ENCODE data around the gene H6PD.

H6PD gene

GRCh38 chr1:9249263-9249533 is 14.6 kb downstream of the H6PD start:
- Histone ChIP-seq H3K9ac (ENCODE audit: low read length) (no peak overlapping the region), H3K9me3 (ENCODE audit: control insufficient read depth, insufficient read depth, low read depth, low read length) (no peaks in the 10 kb centered on the region), H3K4me1 (ENCODE audit: control insufficient read depth, insufficient read depth, low read length) (peaks cover 44% of the 10 kb centered on the region), H3K27ac (ENCODE audit: low read depth, low read length) (no peak overlapping the region), H3K36me3 (ENCODE audit: control insufficient read depth, insufficient read depth, low read length) (no peaks in the 10 kb centered on the region), H3K27me3 (ENCODE audit: control insufficient read depth, insufficient read depth, low read length) (no peaks in the 10 kb centered on the region), H3K4me3 (ENCODE audit: low read depth, low read length) (no peak overlapping the region)

GRCh38 chr1:9249534-9250410 is 15.2 kb downstream of the H6PD start:
- no peaks in the 10 kb centered on the region for H3K9me3 ChIP-seq (ENCODE audit: control insufficient read depth, insufficient read depth, low read depth, low read length)
- H3K36me3 ChIP-seq (ENCODE audit: control insufficient read depth, insufficient read depth, low read length): no peaks in the 10 kb centered on the region
- H3K27ac ChIP-seq (ENCODE audit: low read depth, low read length): no peak overlapping the region
- no peak overlapping the region for H3K4me3 ChIP-seq (ENCODE audit: low read depth, low read length)
- H3K27me3 ChIP-seq (ENCODE audit: control insufficient read depth, insufficient read depth, low read length): no peaks in the 10 kb centered on the region
- H3K4me1 ChIP-seq (ENCODE audit: control insufficient read depth, insufficient read depth, low read length): peaks cover 44% of the 10 kb centered on the region
- no peak overlapping the region for H3K9ac ChIP-seq (ENCODE audit: low read length)

- H3K9ac ChIP-seq (ENCODE audit: low read length): no peak overlapping the region
- no peak overlapping the region for H3K4me3 ChIP-seq (ENCODE audit: low read depth, low read length)
- peaks cover 44% of the 10 kb centered on the region for H3K4me1 ChIP-seq (ENCODE audit: control insufficient read depth, insufficient read depth, low read length)
- H3K27me3 ChIP-seq (ENCODE audit: control insufficient read depth, insufficient read depth, low read length): no peaks in the 10 kb centered on the region
- H3K27ac ChIP-seq (ENCODE audit: low read depth, low read length): no peak overlapping the region
- H3K9me3 ChIP-seq (ENCODE audit: control insufficient read depth, insufficient read depth, low read depth, low read length): no peaks in the 10 kb centered on the region
- no peaks in the 10 kb centered on the region for H3K36me3 ChIP-seq (ENCODE audit: control insufficient read depth, insufficient read depth, low read length)
These were observed 16.1 kb downstream of the H6PD start for GRCh38 chr1:9250411-9251381.

DNA sequence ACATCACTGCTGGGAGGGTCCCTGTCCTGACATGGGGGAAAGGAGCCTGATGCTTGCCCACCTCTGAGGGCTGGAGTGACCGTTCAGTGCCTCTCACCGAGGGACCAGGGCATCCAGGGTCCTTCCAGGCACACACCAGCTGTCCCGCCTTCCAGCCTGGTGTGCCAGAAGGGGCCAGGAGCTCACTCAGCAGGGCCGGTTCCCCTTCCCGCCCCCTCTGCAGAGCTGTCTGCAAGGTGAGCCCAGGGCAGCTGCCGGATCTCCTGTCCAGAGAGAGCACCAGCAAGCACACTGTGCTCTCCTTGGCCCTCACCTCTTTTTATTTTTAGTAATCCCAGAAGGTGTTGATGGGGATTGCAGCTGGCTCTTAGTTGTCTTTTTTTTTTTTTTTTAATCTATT is 16.9 kb downstream of the H6PD start:
- H3K27ac ChIP-seq (ENCODE audit: low read depth, low read length): no peak overlapping the region
- H3K9me3 ChIP-seq (ENCODE audit: control insufficient read depth, insufficient read depth, low read depth, low read length): no peaks in the 10 kb centered on the region
- no peak overlapping the region for H3K9ac ChIP-seq (ENCODE audit: low read length)
- H3K36me3 ChIP-seq (ENCODE audit: control insufficient read depth, insufficient read depth, low read length): no peaks in the 10 kb centered on the region
- no peak overlapping the region for H3K4me3 ChIP-seq (ENCODE audit: low read depth, low read length)
- H3K4me1 ChIP-seq (ENCODE audit: control insufficient read depth, insufficient read depth, low read length): peaks cover 44% of the 10 kb centered on the region
- H3K27me3 ChIP-seq (ENCODE audit: control insufficient read depth, insufficient read depth, low read length): no peaks in the 10 kb centered on the region

DNA sequence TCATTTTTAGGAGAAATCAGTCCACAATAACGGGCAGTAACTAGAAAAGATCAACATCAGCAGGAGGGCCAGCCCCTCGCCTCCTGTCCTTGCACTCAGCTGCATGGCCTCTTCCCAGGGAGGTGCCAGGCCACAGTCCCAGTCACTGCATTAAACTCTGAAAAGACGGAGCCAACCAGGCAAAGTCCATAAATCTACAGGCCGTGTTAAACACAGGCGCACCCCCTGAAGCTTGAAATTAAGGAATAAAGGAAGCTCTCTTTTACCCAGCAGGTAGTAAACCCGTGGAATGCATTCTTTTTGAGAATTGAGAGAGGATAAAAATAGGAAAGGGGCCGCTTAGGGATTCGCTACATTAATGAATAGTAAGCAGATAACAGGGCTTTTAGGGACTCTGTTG is 18.4 kb downstream of the H6PD start:
- Histone ChIP-seq H3K27ac (ENCODE audit: low read depth, low read length) (0 out of 2 replicates have a peak overlapping the region, but pooled peaks have one; percentile 15), H3K27me3 (ENCODE audit: control insufficient read depth, insufficient read depth, low read length) (no peaks in the 10 kb centered on the region), H3K4me1 (ENCODE audit: control insufficient read depth, insufficient read depth, low read length) (peaks cover 44% of the 10 kb centered on the region), H3K4me3 (ENCODE audit: low read depth, low read length) (no peak overlapping the region), H3K36me3 (ENCODE audit: control insufficient read depth, insufficient read depth, low read length) (no peaks in the 10 kb centered on the region), H3K9ac (ENCODE audit: low read length) (no peak overlapping the region), H3K9me3 (ENCODE audit: control insufficient read depth, insufficient read depth, low read depth, low read length) (peaks cover 3% of the 10 kb centered on the region)

- peaks cover 44% of the 10 kb centered on the region for H3K4me1 ChIP-seq (ENCODE audit: control insufficient read depth, insufficient read depth, low read length)
- H3K27ac ChIP-seq (ENCODE audit: low read depth, low read length): 0 out of 2 replicates have a peak overlapping the region, but pooled peaks have one; percentile 15
- no peak overlapping the region for H3K9ac ChIP-seq (ENCODE audit: low read length)
- no peaks in the 10 kb centered on the region for H3K27me3 ChIP-seq (ENCODE audit: control insufficient read depth, insufficient read depth, low read length)
- no peak overlapping the region for H3K4me3 ChIP-seq (ENCODE audit: low read depth, low read length)
- H3K36me3 ChIP-seq (ENCODE audit: control insufficient read depth, insufficient read depth, low read length): no peaks in the 10 kb centered on the region
- H3K9me3 ChIP-seq (ENCODE audit: control insufficient read depth, insufficient read depth, low read depth, low read length): peaks cover 9% of the 10 kb centered on the region
These were observed 19.0 kb downstream of the H6PD start for GRCh38 chr1:9253453-9254105.

DNA sequence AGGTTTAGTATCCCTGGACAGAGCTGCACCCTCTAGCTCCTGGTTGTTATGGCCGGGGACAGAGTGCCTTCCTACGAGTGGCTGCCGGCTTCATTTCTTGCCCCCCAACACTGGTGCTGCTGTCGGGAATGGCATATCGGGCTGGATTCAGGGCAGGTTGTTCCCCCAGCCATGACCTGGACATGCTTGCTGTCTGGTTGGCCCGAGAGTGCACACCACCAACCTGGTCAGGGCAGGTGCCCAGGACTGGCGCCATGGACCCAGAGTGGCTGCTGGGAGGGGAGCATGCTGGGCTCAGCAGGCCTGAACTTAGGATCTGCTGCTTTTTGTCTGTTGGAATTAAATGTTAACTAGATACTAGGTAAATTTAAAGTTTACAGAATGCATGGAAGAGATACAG is 21.8 kb downstream of the H6PD start:
- Histone ChIP-seq H3K27ac (ENCODE audit: low read depth, low read length) (no peak overlapping the region), H3K4me3 (ENCODE audit: low read depth, low read length) (no peak overlapping the region), H3K9ac (ENCODE audit: low read length) (no peak overlapping the region), H3K27me3 (ENCODE audit: control insufficient read depth, insufficient read depth, low read length) (no peaks in the 10 kb centered on the region), H3K36me3 (ENCODE audit: control insufficient read depth, insufficient read depth, low read length) (no peaks in the 10 kb centered on the region), H3K9me3 (ENCODE audit: control insufficient read depth, insufficient read depth, low read depth, low read length) (peaks cover 26% of the 10 kb centered on the region), H3K4me1 (ENCODE audit: control insufficient read depth, insufficient read depth, low read length) (peaks cover 24% of the 10 kb centered on the region)

GRCh38 chr1:9257851-9258250 is 23.3 kb downstream of the H6PD start:
- Histone ChIP-seq H3K36me3 (ENCODE audit: control insufficient read depth, insufficient read depth, low read length) (no peaks in the 10 kb centered on the region), H3K4me3 (ENCODE audit: low read depth, low read length) (no peak overlapping the region), H3K27me3 (ENCODE audit: control insufficient read depth, insufficient read depth, low read length) (no peaks in the 10 kb centered on the region), H3K9ac (ENCODE audit: low read length) (no peak overlapping the region), H3K4me1 (ENCODE audit: control insufficient read depth, insufficient read depth, low read length) (peaks cover 12% of the 10 kb centered on the region), H3K27ac (ENCODE audit: low read depth, low read length) (no peak overlapping the region), H3K9me3 (ENCODE audit: control insufficient read depth, insufficient read depth, low read depth, low read length) (peaks cover 26% of the 10 kb centered on the region)

DNA sequence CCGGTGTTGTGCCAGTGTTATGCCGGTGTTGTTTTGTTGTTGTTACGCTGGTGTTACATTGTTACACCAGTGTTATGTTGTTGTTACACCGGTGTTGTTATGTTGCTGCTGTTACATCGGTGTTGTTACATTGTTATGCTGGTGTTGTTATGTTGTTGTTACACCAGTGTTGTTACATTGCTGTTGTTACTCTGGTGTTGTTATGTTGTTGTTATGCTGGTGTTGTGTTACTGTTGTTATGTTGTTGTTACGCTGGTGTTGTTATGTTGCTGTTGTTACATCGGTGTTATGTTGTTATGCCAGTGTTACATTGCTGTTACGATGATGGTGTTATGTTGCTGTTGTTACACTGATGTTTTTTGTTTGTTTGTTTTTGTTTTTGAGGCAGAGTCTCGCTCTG is 24.1 kb downstream of the H6PD start:
- Histone ChIP-seq H3K9ac (ENCODE audit: low read length) (no peak overlapping the region), H3K4me1 (ENCODE audit: control insufficient read depth, insufficient read depth, low read length) (peaks cover 4% of the 10 kb centered on the region), H3K27ac (ENCODE audit: low read depth, low read length) (no peak overlapping the region), H3K36me3 (ENCODE audit: control insufficient read depth, insufficient read depth, low read length) (no peaks in the 10 kb centered on the region), H3K27me3 (ENCODE audit: control insufficient read depth, insufficient read depth, low read length) (no peaks in the 10 kb centered on the region), H3K9me3 (ENCODE audit: control insufficient read depth, insufficient read depth, low read depth, low read length) (peaks cover 26% of the 10 kb centered on the region), H3K4me3 (ENCODE audit: low read depth, low read length) (no peak overlapping the region)

DNA sequence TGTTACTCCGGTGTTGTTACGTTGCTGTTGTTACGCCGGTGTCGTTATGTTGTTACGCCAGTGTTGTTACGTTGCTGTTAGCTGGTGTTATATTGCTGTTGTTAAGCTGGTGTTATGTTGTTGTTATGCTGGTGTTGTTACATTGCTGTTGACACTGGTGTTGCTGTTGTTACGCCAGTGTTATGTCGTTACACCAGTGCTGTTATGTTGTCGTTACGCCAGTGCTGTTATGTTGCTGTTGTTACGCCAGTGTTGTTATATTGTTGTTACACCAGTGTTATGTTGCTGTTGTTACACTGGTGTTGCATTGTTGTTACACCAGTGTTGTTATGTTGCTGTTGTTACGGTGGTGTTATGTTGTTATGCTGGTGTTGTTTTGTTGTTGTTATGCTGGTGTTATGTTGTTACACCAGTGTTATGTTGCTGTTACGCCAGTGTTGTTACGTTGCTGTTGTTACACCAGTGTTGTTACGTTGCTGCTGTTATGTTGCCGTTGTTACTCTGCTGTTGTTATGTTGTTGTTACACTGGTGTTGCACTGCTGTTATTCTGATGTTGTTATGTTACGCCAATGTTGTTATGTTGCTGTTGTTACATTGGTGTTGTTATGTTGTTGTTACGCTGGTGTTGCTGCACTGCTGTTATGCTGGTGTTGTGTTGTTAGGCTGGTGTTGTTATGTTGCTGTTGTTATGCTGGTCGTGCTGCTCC is 25.6 kb downstream of the H6PD start:
- no peak overlapping the region for H3K9ac ChIP-seq (ENCODE audit: low read length)
- no peak overlapping the region for H3K27ac ChIP-seq (ENCODE audit: low read depth, low read length)
- no peak overlapping the region for H3K4me3 ChIP-seq (ENCODE audit: low read depth, low read length)
- H3K36me3 ChIP-seq (ENCODE audit: control insufficient read depth, insufficient read depth, low read length): peaks cover 9% of the 10 kb centered on the region; the same call in 1 of the 2 replicates
- peaks cover 26% of the 10 kb centered on the region for H3K9me3 ChIP-seq (ENCODE audit: control insufficient read depth, insufficient read depth, low read depth, low read length)
- H3K27me3 ChIP-seq (ENCODE audit: control insufficient read depth, insufficient read depth, low read length): no peaks in the 10 kb centered on the region
- no peaks in the 10 kb centered on the region for H3K4me1 ChIP-seq (ENCODE audit: control insufficient read depth, insufficient read depth, low read length)

Measured in HUES6 (cell line).